K562 (cell line): Measurements from ENCODE around the gene KRTCAP2. TPM values are rescaled to one million over a fixed set of nuclear protein-coding genes. Genes with fewer than 3 reads are reported as not detected.

Experiments used
- CGGBP1 ChIP-seq: fragments of 250-450 bp; sonication (Bioruptor Pico); IDR thresholded peaks from 2 replicates; pipeline ENCODE4 v1.9.0; 2021; ENCODE audit warnings: mild to moderate bottlenecking
- CREB5 ChIP-seq: fragments of 250-450 bp; sonication (Bioruptor Pico); IDR thresholded peaks from 2 replicates; pipeline ENCODE4 v1.5.0; 2020; ENCODE audit warnings: mild to moderate bottlenecking
- E2F3 ChIP-seq: fragments of 250-450 bp; sonication (Bioruptor Pico); IDR thresholded peaks from 2 replicates; pipeline ENCODE4 v1.4.0; 2020; ENCODE audit warnings: mild to moderate bottlenecking
- ETS1 ChIP-seq: conservative IDR thresholded peaks from 2 replicates; pipeline ENCODE4 v1.6.1; 2011; ENCODE audit warnings: low read depth, mild to moderate bottlenecking, low read length; ENCODE audit not compliant: control insufficient read depth
- GATAD2A ChIP-seq: fragments of 450-650 bp; IDR thresholded peaks from 2 replicates; pipeline ENCODE4 v1.6.1; 2017
- GTF2E2 ChIP-seq: fragments of 200-800 bp; sonication (Bioruptor generic); IDR thresholded peaks from 2 replicates; pipeline ENCODE4 v1.6.1; 2016; ENCODE audit warnings: missing genetic modification characterization, missing compliant biosample characterization
- MEIS2 ChIP-seq: fragments of 450-650 bp; IDR thresholded peaks from 2 replicates; pipeline ENCODE4 v1.6.1; 2014; ENCODE audit warnings: mild to moderate bottlenecking; ENCODE audit not compliant: partially characterized antibody
- NBN ChIP-seq: fragments of 450-650 bp; IDR thresholded peaks from 2 replicates; pipeline ENCODE4 v1.6.1; 2016; ENCODE audit warnings: low read depth, mild to moderate bottlenecking
- NELFE ChIP-seq: IDR thresholded peaks from 2 replicates; pipeline ENCODE4 v1.6.1; 2011; ENCODE audit warnings: mild to moderate bottlenecking; ENCODE audit not compliant: insufficient read depth, insufficient read length
- RAD51 ChIP-seq: fragments of 450-650 bp; IDR thresholded peaks from 2 replicates; pipeline ENCODE4 v1.7.1; 2016; ENCODE audit warnings: low read depth, mild to moderate bottlenecking, borderline replicate concordance
- RBM34 ChIP-seq: fragments of 200-400 bp; formaldehyde crosslinking; IDR thresholded peaks from 2 replicates; pipeline ENCODE4 v1.6.1; 2018; ENCODE audit warnings: low read length, borderline replicate concordance; ENCODE audit not compliant: insufficient read depth
- SMAD1 ChIP-seq: fragments of 150-350 bp; IDR thresholded peaks from 2 replicates; pipeline ENCODE4 v1.6.1; 2014; ENCODE audit warnings: low read length, low read depth; ENCODE audit not compliant: partially characterized antibody
- TBL1XR1 ChIP-seq, 2 experiments: IDR thresholded peaks; 2 replicates each; pipeline ENCODE4 v1.6.1; 2012; ENCODE audit warnings: improper control_type of control experiment in 2 of 2, low read length in 2 of 2, mild to moderate bottlenecking in 1 of 2
- TCF3 ChIP-seq: sonication (generic); formaldehyde crosslinking; IDR thresholded peaks from 2 replicates; pipeline ENCODE4 v1.4.0; 2020; ENCODE audit warnings: mild to moderate bottlenecking, missing genetic modification reagents
- TEAD1 ChIP-seq, 2 experiments: fragments of 450-650 bp in 1 of 2; sonication (generic) in 1 of 2; formaldehyde crosslinking; IDR thresholded peaks; 2 replicates each; pipeline versions ENCODE4 v1.4.0 to v1.8.0; 2020 to 2022; ENCODE audit warnings: mild to moderate bottlenecking in 2 of 2, missing genetic modification reagents in 1 of 2
- TEAD4 ChIP-seq, 2 experiments: sonication (generic) in 1 of 2; formaldehyde crosslinking in 1 of 2; IDR thresholded peaks; 2 replicates each; pipeline versions ENCODE4 v1.6.1 to v1.8.0; 2012 to 2022; ENCODE audit warnings: borderline replicate concordance in 1 of 2, inconsistent platforms in 1 of 2, low read length in 1 of 2, mild to moderate bottlenecking in 1 of 2, missing genetic modification reagents in 1 of 2
- TFAP4 ChIP-seq: sonication (generic); formaldehyde crosslinking; IDR thresholded peaks from 2 replicates; pipeline ENCODE4 v1.8.0; 2022; ENCODE audit warnings: missing genetic modification reagents, mild to moderate bottlenecking, moderate library complexity, borderline replicate concordance
- TGIF2 ChIP-seq: sonication (generic); formaldehyde crosslinking; IDR thresholded peaks from 2 replicates; pipeline ENCODE4 v1.8.1; 2022; ENCODE audit warnings: mild to moderate bottlenecking, missing genetic modification reagents, moderate library complexity
- ZNF277 ChIP-seq: fragments of 250-450 bp; sonication (Bioruptor Pico); IDR thresholded peaks from 2 replicates; pipeline ENCODE4 v1.8.0; 2022; ENCODE audit warnings: inconsistent platforms, mild to moderate bottlenecking, moderate library complexity, borderline replicate concordance
- ZNF280B ChIP-seq: fragments of 250-450 bp; sonication (Bioruptor Pico); IDR thresholded peaks from 2 replicates; pipeline ENCODE4 v1.5.1; 2021; ENCODE audit warnings: mild to moderate bottlenecking
- ZNF561 ChIP-seq: fragments of 450-650 bp; formaldehyde crosslinking; conservative IDR thresholded peaks from 2 replicates; pipeline ENCODE4 v1.4.0; 2020; ENCODE audit warnings: mild to moderate bottlenecking, moderate library complexity
- ZSCAN29 ChIP-seq: fragments of 450-650 bp; IDR thresholded peaks from 2 replicates; pipeline ENCODE4 v1.6.1; 2017
- polyA plus RNA-seq, 8 experiments: library from polyadenylated mRNA; depleted of rRNA in 4 of 8; stranded (reverse) in 5 of 8; unstranded in 3 of 8; fragments of >200 nt; fragmentation: Nextera tagmentation in 2 of 8; fragmentation: Illumina TruSeq in 1 of 8; extraction: Ambion mirVana in 2 of 8; extraction: Trizol in 1 of 8; gene quantifications; 2 replicates each; pipeline versions ENCODE4 v1.2.1 to v1.2.3, GENCODE V29; 2011 to 2014; ENCODE audit warnings: inconsistent platforms in 1 of 8, missing spikeins in 1 of 8
- total RNA-seq, 7 experiments: library from RNA; depleted of rRNA in 6 of 7; stranded (reverse); fragments of >200 nt in 6 of 7; fragmentation: Illumina TruSeq in 2 of 7; extraction: Trizol in 2 of 7; gene quantifications; 2 replicates each; pipeline versions ENCODE4 v1.2.1 to v1.2.3, GENCODE V29; 2011 to 2021; ENCODE audit warnings: low replicate concordance in 1 of 7

Gene KRTCAP2
- total and polyA plus RNA-seq, 9 of the 15 experiments (the other 6 are each of a cell fraction or from before 2014, with no cell fraction given): 126 to 436 (median 244) TPM

GRCh38 chr1:155134880-155135414 is 38.2 kb downstream of the KRTCAP2 start (continued):
- TF ChIP-seq ETS1 (no peak; the same call in 1 of the 2 replicates), MEIS2 (peak; percentile 16), TBL1XR1 (IDR thresholded peaks at IDR 0.05; ENCODE audit: low read length in 2 of 2) (peak in 1 of 2 experiments; percentile 28; a peak in 1 of 4 replicates), CREB5 (no peak), TFAP4 (CRISPR knock-in tag) (peak; percentile 98), ZSCAN29 (no peak), E2F3 (CRISPR knock-in tag) (no peak), GTF2E2 (0 out of 2 replicates have a peak, but pooled peaks have one; percentile 13), ZNF277 (CRISPR knock-in tag) (no peak), RBM34 (no peak), TEAD1 (CRISPR knock-in tag; IDR thresholded peaks at IDR 0.05) (peak in 1 of 2 experiments; percentile 53; a peak in 1 of 4 replicates), ZNF561 (CRISPR knock-in tag) (no peak), GATAD2A (no peak), ZNF280B (CRISPR knock-in tag) (no peak), RAD51 (no peak), TGIF2 (no peak), NELFE (no peak), CGGBP1 (no peak), TCF3 (CRISPR knock-in tag) (peak; percentile 50; the same call in 1 of the 2 replicates), TEAD4 (IDR thresholded peaks at IDR 0.05; ENCODE audit: low read length) (peak; percentile 47; the same call in 1 of the 2 replicates), TEAD4 (CRISPR knock-in tag; IDR thresholded peaks at IDR 0.05; ENCODE audit: borderline replicate concordance) (no peak), SMAD1 (no peak), NBN (peak; percentile 66; the same call in 1 of the 2 replicates)
